Thyroid gland (tissue), 4 donors: ENCODE results near the gene MRFAP1. TPM values are rescaled to one million over a fixed set of nuclear protein-coding genes. Genes with fewer than 3 reads are reported as not detected.
A peak's percentile ranks its signal among the peaks of the same experiment; 100 is the strongest.
"Not testable (repeated sequence)": the region's sequence is repeated elsewhere in the genome, so short reads cannot be mapped to it uniquely, and the experiment has no call there.

Source experiments
- DNase-seq, 2 donors: peaks; one replicate each; pipeline ENCODE4 v3.0.0-alpha.2; 2019
- H3K27ac ChIP-seq, 3 donors: fragments of 200-600 bp; sonication (generic); 1 replicate in 2 of 3; 2 replicates in 1 of 3; pipeline ENCODE4 v1.5.1; 2016 to 2019; ENCODE audit warnings: mild to moderate bottlenecking in 1 of 3, moderate library complexity in 1 of 3
- H3K27me3 ChIP-seq: fragments of 200-600 bp; sonication (generic); one replicate; pipeline ENCODE4 v1.5.1; 2019
- H3K36me3 ChIP-seq, 2 donors: fragments of 200-600 bp; sonication (generic); one replicate each; pipeline ENCODE4 v1.5.1; 2016 to 2019
- H3K4me1 ChIP-seq, 2 donors: fragments of 200-600 bp; sonication (generic); one replicate each; pipeline ENCODE4 v1.5.1; 2017 to 2019
- H3K4me3 ChIP-seq, 3 donors: fragments of 200-600 bp; sonication (generic); replicated peaks in 1 of 3; 1 replicate in 2 of 3; 2 replicates in 1 of 3; pipeline ENCODE4 v1.5.1; 2016; ENCODE audit warnings: mild to moderate bottlenecking in 1 of 3
- H3K9me3 ChIP-seq: fragments of 200-600 bp; sonication (generic); one replicate; pipeline ENCODE4 v1.5.1; 2017
- POLR2A ChIP-seq, 2 donors: fragments of 450-650 bp; IDR thresholded peaks; one replicate each; pipeline ENCODE4 v1.6.1; 2017; ENCODE audit warnings: antibody characterized with exemption in 2 of 2, mild to moderate bottlenecking in 2 of 2, moderate library complexity in 1 of 2
- WGBS, 2 donors: methylation state at CpG; one replicate each; pipeline ENCODE4 v1.1.5; 2017; 5-methylcytosine and 5-hydroxymethylcytosine counted together
- intact Hi-C: fragments of 100-400 bp; cut with DNase I; formaldehyde crosslinking; loops from one replicate; pipeline ENCODE4 v1.15.1; 2023
- total RNA-seq, 4 donors: library from RNA; depleted of rRNA; stranded (reverse); fragments of >200 nt; gene quantifications; one replicate each; pipeline ENCODE4 v1.2.3, GENCODE V29; 2016
- TF ChIP-seq, protein P1 (sequence below), 6 experiments: fragments of 200-600 bp in 3 of 6; fragments of 450-650 bp in 3 of 6; sonication (generic) in 3 of 6; IDR thresholded peaks; one replicate each; pipeline ENCODE4 v1.5.1; 2016 to 2019; ENCODE audit warnings: antibody characterized with exemption in 6 of 6, mild to moderate bottlenecking in 2 of 6, inconsistent platforms in 1 of 6, moderate library complexity in 1 of 6

The MRFAP1 gene
- total RNA-seq, 4 donors from 2014 or later, result 258 to 314 (median 288) TPM

DNA sequence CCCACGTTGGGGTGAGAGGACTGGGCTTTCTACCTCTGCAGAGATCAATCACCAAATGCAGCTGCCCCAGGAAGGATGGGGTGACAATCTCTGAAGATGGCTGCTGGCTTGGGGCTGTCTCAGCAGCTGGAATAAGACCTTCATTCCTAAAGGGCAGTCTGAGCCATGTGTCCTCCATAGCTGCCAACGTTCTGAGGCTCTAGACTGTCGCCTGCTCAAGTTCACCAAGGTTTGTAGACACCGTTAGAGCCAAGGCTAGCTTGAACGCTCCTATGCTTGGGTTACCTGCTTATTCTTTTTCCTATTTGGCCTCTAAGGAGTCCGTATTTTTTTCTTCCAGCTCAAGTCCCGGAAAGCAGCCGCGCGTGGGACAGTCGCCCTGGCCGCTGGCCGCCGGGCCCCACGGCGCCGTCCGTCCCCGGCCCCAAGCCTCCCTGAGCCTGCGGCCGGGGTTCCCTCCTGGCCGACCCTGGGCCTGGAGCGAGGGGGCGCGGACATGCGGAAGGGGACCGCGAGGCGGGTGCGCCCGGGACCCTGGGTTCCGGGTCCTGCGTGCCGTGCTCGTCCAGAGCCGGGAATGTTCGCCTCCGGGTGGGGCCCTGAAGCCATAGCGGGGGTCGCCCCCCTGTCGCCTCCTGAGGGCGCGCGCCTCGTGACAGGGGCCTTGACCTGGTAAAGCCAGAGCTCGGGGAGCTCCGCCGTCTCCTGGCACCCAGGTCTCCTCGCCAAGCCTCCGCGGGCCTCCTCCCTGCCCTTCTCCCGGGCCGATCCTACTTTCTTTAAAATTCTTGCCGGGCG lies 23.3 kb downstream of the MRFAP1 start:
- H3K27me3 ChIP-seq, result no peaks in the 10 kb centered on the region
- no peak for DNase-seq
- H3K4me3 ChIP-seq, result peak overlapping the region in 1 of 3 donors; percentile 17
- TF ChIP-seq, protein P1, sequence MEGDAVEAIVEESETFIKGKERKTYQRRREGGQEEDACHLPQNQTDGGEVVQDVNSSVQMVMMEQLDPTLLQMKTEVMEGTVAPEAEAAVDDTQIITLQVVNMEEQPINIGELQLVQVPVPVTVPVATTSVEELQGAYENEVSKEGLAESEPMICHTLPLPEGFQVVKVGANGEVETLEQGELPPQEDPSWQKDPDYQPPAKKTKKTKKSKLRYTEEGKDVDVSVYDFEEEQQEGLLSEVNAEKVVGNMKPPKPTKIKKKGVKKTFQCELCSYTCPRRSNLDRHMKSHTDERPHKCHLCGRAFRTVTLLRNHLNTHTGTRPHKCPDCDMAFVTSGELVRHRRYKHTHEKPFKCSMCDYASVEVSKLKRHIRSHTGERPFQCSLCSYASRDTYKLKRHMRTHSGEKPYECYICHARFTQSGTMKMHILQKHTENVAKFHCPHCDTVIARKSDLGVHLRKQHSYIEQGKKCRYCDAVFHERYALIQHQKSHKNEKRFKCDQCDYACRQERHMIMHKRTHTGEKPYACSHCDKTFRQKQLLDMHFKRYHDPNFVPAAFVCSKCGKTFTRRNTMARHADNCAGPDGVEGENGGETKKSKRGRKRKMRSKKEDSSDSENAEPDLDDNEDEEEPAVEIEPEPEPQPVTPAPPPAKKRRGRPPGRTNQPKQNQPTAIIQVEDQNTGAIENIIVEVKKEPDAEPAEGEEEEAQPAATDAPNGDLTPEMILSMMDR (IDR thresholded peaks at IDR 0.05), result no peak
- TF ChIP-seq POLR2A (IDR thresholded peaks at IDR 0.05), result no peak
- H3K36me3 ChIP-seq, result no peaks in the 10 kb centered on the region
- WGBS, 2 donors, result 15 to 30% methylated on average over 30 to 55 of the region's 55 CpGs
- intact Hi-C loops, result no loop called here
- H3K27ac ChIP-seq, result no peak overlapping the region
- no peaks in the 10 kb centered on the region for H3K9me3 ChIP-seq
- peaks cover 5 to 10% of the 10 kb centered on the region in 2 donors for H3K4me1 ChIP-seq

DNA sequence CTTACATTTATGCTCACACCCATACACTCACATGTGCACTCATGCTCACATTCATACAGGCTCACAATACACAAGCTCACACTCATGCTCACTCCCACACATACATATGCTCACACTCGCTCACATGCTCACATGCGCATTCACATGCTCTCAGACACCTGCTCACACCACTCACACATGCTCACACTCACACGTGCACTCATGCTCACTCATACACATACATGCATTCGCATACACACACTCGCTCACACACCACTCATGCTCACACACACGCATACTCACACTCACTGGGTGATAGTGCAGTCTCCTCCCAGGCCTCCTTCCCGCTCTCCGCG lies 24.8 kb downstream of the MRFAP1 start:
- H3K4me1 ChIP-seq, result peaks cover 5% of the 10 kb centered on the region in 2 donors
- H3K4me3 ChIP-seq, result no peak overlapping the region
- WGBS, 2 donors, result 97 to 98% methylated on average over 9 of the region's 9 CpGs
- intact Hi-C loops, result no loop called here
- no peaks in the 10 kb centered on the region for H3K36me3 ChIP-seq
- no peak for TF ChIP-seq POLR2A (IDR thresholded peaks at IDR 0.05)
- TF ChIP-seq, protein P1 (IDR thresholded peaks at IDR 0.05), result no peak
- H3K9me3 ChIP-seq, result no peaks in the 10 kb centered on the region
- no peak overlapping the region for H3K27ac ChIP-seq
- H3K27me3 ChIP-seq, result no peaks in the 10 kb centered on the region
- no peak for DNase-seq

DNA sequence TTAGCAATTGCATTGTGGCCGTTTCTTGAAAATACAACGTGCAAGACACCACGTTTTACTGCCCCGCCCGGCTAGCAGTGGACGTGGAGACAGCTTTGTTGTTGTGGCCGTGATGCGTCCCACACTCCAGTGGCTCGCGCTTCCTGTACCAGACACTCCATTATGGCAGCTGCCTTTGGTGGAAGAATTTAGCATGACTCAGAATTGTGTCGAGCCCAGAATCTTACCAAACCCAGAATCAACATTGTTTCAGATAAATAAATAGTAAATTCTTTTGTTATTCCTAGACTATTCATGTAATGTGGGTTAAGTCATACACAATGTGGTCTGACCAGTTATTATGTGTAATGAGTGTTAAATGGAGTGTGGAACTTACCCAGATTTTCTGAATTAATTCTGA lies 27.9 kb downstream of the MRFAP1 start:
- Histone ChIP-seq H3K36me3 (no peaks in the 10 kb centered on the region), H3K27me3 (no peaks in the 10 kb centered on the region), H3K9me3 (no peaks in the 10 kb centered on the region), H3K27ac (no peak overlapping the region), H3K4me3 (no peak overlapping the region), H3K4me1 (peaks cover 5% of the 10 kb centered on the region in 2 donors)
- no peak for DNase-seq
- intact Hi-C loops, result loop anchor here (2.0 kb wide), 1 partner anchor 24 kb away; no protein-coding TSS in a partner anchor
- WGBS, 2 donors, result 92 to 93% methylated on average over 11 of the region's 11 CpGs
- TF ChIP-seq POLR2A (IDR thresholded peaks at IDR 0.05), result no peak
- TF ChIP-seq, protein P1 (IDR thresholded peaks at IDR 0.05), result no peak

DNA sequence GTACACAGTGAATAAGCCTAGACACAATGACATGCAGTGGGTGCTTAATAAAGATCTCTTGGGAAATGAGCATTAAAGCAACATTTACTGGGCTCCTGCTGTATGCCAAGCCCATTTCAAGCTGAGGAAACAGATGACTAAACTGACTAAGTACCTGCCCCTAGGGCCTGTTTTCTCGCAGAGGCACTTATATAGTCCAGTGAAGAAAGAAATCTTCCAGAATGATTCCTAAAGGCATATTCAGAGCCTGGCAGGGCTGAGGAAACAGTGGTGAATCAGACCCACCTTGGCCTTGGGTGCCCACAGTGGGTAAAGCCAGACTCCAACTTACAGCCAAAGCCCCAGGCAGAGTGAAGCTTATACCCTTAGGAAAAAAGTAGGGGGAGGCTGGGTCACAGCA lies 31.2 kb downstream of the MRFAP1 start:
- Histone ChIP-seq H3K9me3 (no peaks in the 10 kb centered on the region), H3K27me3 (no peaks in the 10 kb centered on the region), H3K4me3 (no peak overlapping the region), H3K4me1 (peaks cover 19% of the 10 kb centered on the region in 2 donors), H3K27ac (no peak overlapping the region), H3K36me3 (peaks cover 0 to 6% of the 10 kb centered on the region in 2 donors)
- intact Hi-C loops, result loop anchor here (5.0 kb wide), 1 partner anchor 41 kb away; no protein-coding TSS in a partner anchor
- no peak for TF ChIP-seq POLR2A (IDR thresholded peaks at IDR 0.05)
- TF ChIP-seq, protein P1 (IDR thresholded peaks at IDR 0.05), result no peak
- no peak for DNase-seq
- WGBS, 2 donors, result 83 to 88% methylated on average over 1 of the region's 1 CpG

DNA sequence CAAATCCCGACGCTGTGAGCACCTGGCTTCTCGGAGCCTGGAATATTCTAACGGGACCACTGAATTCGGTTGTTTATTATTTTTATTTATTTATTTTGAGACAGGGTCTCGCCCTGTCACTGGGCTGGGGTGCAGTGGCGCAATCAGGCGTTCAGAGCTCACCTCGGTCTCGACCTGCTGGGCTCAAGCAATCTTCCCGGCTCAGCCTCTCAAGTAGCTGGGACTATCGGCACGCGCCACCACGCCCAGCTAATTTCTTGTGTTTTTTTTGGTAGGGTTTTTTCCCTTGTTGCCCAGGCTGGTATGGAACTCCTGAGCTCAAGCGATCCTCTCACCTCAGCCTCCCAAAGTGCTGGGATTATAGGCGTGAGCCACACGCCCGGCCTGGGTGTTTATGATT lies 31.6 kb downstream of the MRFAP1 start:
- 96 to 99% methylated on average over 18 to 19 of the region's 19 CpGs for WGBS, 2 donors
- H3K9me3 ChIP-seq, result no peaks in the 10 kb centered on the region

DNA sequence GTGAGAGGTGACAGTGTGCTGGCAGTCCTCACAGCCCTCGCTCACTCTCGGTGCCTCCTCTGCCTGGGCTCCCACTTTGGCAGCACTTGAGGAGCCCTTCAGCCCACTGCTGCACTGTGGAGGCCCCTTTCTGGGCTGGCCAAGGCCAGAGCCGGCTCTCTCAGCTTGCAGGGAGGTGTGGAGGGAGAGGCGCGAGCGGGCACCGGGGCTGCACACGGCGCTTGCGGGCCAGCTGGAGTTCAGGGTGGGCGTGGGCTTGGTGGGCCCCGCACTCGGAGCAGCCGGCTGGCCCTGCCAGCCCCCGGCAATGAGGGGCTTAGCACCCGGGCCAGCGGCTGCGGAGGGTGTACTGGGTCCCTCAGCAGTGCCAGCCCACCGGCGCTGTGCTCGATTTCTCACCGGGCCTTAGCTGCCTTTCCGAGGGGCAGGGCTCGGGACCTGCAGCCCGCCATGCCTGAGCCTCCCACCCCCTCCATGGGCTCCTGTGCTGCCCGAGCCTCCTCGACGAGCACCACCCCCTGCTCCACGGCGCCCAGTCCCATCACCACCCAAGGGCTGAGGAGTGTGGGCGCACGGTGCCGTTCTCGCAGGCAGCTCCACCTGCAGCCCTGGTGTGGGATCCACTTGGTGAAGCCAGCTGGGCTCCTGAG lies 32.2 kb downstream of the MRFAP1 start:
- H3K4me1 ChIP-seq, result peaks cover 20 to 27% of the 10 kb centered on the region in 2 donors
- WGBS, 2 donors, result 96 to 99% methylated on average over 5 to 17 of the region's 34 CpGs
- H3K27ac ChIP-seq, H3K36me3 ChIP-seq, H3K9me3 ChIP-seq, H3K4me3 ChIP-seq, H3K27me3 ChIP-seq, DNase-seq: not testable (repeated sequence)
- intact Hi-C loops, result loop anchor here (5.0 kb wide), 1 partner anchor 40 kb away; no protein-coding TSS in a partner anchor

More for the DNA sequence above, 31.6 kb downstream of the MRFAP1 start:
- Histone ChIP-seq H3K27ac (no peak overlapping the region), H3K36me3 (peaks cover 0 to 6% of the 10 kb centered on the region in 2 donors), H3K4me3 (no peak overlapping the region), H3K4me1 (peaks cover 20 to 24% of the 10 kb centered on the region in 2 donors), H3K27me3 (no peaks in the 10 kb centered on the region)
- intact Hi-C loops, result loop anchor here (5.0 kb wide), 1 partner anchor 40 kb away; no protein-coding TSS in a partner anchor
- DNase-seq, result no peak
- TF ChIP-seq, protein P1 (IDR thresholded peaks at IDR 0.05), result no peak
- no peak for TF ChIP-seq POLR2A (IDR thresholded peaks at IDR 0.05)
